OCI-LY1 (cell line): Measurements from ENCODE around the gene VWC2L.

ENCODE experiments used
- H2AFZ ChIP-seq: fragments of 200-600 bp; sonication (generic), shearing (Covaris generic); 2 replicates; pipeline ENCODE4 v1.6.0; 2014; ENCODE audit warnings: antibody characterized with exemption, mild to moderate bottlenecking, low read length
- H3F3A ChIP-seq: fragments of 200-600 bp; sonication (generic), shearing (Covaris generic); 2 replicates; pipeline ENCODE4 v1.6.0; 2014; ENCODE audit warnings: mild to moderate bottlenecking, antibody characterized with exemption, low read length, moderate library complexity; ENCODE audit not compliant: insufficient read depth
- H3K27ac ChIP-seq: fragments of 200-600 bp; sonication (generic); 2 replicates; pipeline ENCODE4 v1.5.1; 2014; ENCODE audit warnings: low read length, mixed run types, mild to moderate bottlenecking, low read depth; ENCODE audit not compliant: poor library complexity, severe bottlenecking
- H3K27me3 ChIP-seq: fragments of 200-600 bp; sonication (generic); 2 replicates; pipeline ENCODE4 v1.6.0; 2014; ENCODE audit warnings: antibody characterized with exemption, mild to moderate bottlenecking, low read length, moderate library complexity; ENCODE audit not compliant: insufficient read depth
- H3K36me3 ChIP-seq: fragments of 200-600 bp; sonication (generic); 2 replicates; pipeline ENCODE4 v1.6.1; 2014; ENCODE audit warnings: mild to moderate bottlenecking, antibody characterized with exemption, low read length, moderate library complexity, mixed read lengths; ENCODE audit not compliant: insufficient read depth
- H3K4me1 ChIP-seq: fragments of 200-600 bp; sonication (generic); 2 replicates; pipeline ENCODE4 v1.5.1; 2014; ENCODE audit warnings: mild to moderate bottlenecking, low read length, moderate library complexity; ENCODE audit not compliant: insufficient read depth, severe bottlenecking
- H3K4me2 ChIP-seq: fragments of 200-600 bp; sonication (generic), shearing (Covaris generic); 2 replicates; pipeline ENCODE4 v1.6.1; 2014; ENCODE audit warnings: low read length
- H3K4me3 ChIP-seq: fragments of 200-600 bp; sonication (generic); 2 replicates; pipeline ENCODE4 v1.5.1; 2014; ENCODE audit warnings: low read length, low read depth, mild to moderate bottlenecking, mixed read lengths; ENCODE audit not compliant: poor library complexity, severe bottlenecking
- H3K79me2 ChIP-seq: fragments of 200-600 bp; shearing (Covaris generic); 2 replicates; pipeline ENCODE4 v1.6.1; 2016; ENCODE audit warnings: mixed run types, low read length, mixed read lengths; ENCODE audit not compliant: insufficient read depth
- H3K9ac ChIP-seq: fragments of 200-600 bp; sonication (generic), shearing (Covaris generic); 2 replicates; pipeline ENCODE4 v1.6.1; 2014; ENCODE audit warnings: mild to moderate bottlenecking, low read length, mixed read lengths
- H3K9me2 ChIP-seq: fragments of 200-600 bp; sonication (generic), shearing (Covaris generic); 2 replicates; pipeline ENCODE4 v1.6.1; 2014; ENCODE audit warnings: low read depth, mild to moderate bottlenecking, low read length, mixed read lengths
- H3K9me3 ChIP-seq: fragments of 200-600 bp; shearing (Covaris generic); 2 replicates; pipeline ENCODE4 v1.6.1; 2014; ENCODE audit warnings: low read length, mixed read lengths
- H4K20me1 ChIP-seq: fragments of 200-600 bp; sonication (generic), shearing (Covaris generic); 2 replicates; pipeline ENCODE4 v1.6.0; 2016; ENCODE audit warnings: mild to moderate bottlenecking, low read length; ENCODE audit not compliant: insufficient read depth
- CTCF ChIP-seq: fragments of 200-600 bp; sonication (generic), shearing (Covaris generic); IDR thresholded peaks from 2 replicates; pipeline ENCODE4 v1.5.1; 2017; ENCODE audit warnings: mild to moderate bottlenecking, antibody characterized with exemption, low read length, moderate library complexity, mixed read lengths
- EZH2 ChIP-seq: fragments of 200-600 bp; sonication (generic), shearing (Covaris generic); IDR thresholded peaks from 2 replicates; pipeline ENCODE4 v1.8.0; 2017; ENCODE audit warnings: borderline replicate concordance, mixed run types, mild to moderate bottlenecking, antibody characterized with exemption, low read length, moderate library complexity, mixed read lengths

VWC2L gene

GRCh38 chr2:214378455-214379103, 32.3 kb upstream of the VWC2L start:
- Histone ChIP-seq H3K27ac (no peak overlapping the region), H3K79me2 (no peaks in the 10 kb centered on the region), H3K9ac (no peak overlapping the region), H3K4me1 (no peaks in the 10 kb centered on the region), H3K4me3 (no peak overlapping the region), H3K9me2 (no peaks in the 10 kb centered on the region), H2AFZ (no peak overlapping the region), H3K36me3 (no peaks in the 10 kb centered on the region), H3K4me2 (no peak overlapping the region), H4K20me1 (no peaks in the 10 kb centered on the region), H3F3A (no peaks in the 10 kb centered on the region), H3K27me3 (no peaks in the 10 kb centered on the region), H3K9me3 (no peaks in the 10 kb centered on the region)
- TF ChIP-seq CTCF (peak; percentile 39), EZH2 (no peak)

DNA sequence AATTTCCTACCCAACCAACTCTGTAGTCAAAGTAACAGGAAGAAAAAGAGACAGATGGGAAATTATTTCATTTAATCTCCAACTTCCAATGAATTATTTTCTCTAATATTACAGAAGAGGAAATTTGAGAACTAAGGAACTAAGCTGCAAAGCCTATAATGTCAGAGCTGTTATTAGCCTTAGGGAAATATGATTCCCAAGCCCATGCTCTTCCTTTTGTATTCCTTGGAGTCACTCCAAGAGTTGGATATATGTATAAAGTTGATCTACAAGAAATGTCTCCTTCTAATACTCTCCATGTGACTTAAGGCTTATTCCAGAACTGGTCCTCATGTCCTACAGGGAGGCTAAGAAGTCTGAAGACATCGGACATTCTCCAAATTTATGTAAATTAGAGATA, 31.6 kb upstream of the VWC2L start:
- no peak overlapping the region for H2AFZ ChIP-seq
- no peaks in the 10 kb centered on the region for H3K36me3 ChIP-seq
- H3K27ac ChIP-seq, result no peak overlapping the region
- TF ChIP-seq EZH2, result no peak
- no peak for TF ChIP-seq CTCF
- no peaks in the 10 kb centered on the region for H3K27me3 ChIP-seq
- H4K20me1 ChIP-seq, result no peaks in the 10 kb centered on the region
- no peaks in the 10 kb centered on the region for H3F3A ChIP-seq
- H3K79me2 ChIP-seq, result no peaks in the 10 kb centered on the region
- H3K9me3 ChIP-seq, result no peaks in the 10 kb centered on the region
- H3K4me2 ChIP-seq, result no peak overlapping the region
- no peaks in the 10 kb centered on the region for H3K9me2 ChIP-seq
- H3K4me3 ChIP-seq, result no peak overlapping the region
- no peaks in the 10 kb centered on the region for H3K4me1 ChIP-seq
- H3K9ac ChIP-seq, result no peak overlapping the region

GRCh38 chr2:214380681-214381080, 30.2 kb upstream of the VWC2L start:
- Histone ChIP-seq H2AFZ (no peak overlapping the region), H3K36me3 (no peaks in the 10 kb centered on the region), H3K9me2 (no peaks in the 10 kb centered on the region), H3K9ac (no peak overlapping the region), H3K79me2 (no peaks in the 10 kb centered on the region), H3K9me3 (no peaks in the 10 kb centered on the region), H4K20me1 (no peaks in the 10 kb centered on the region), H3K4me2 (no peak overlapping the region), H3K27ac (no peak overlapping the region), H3K4me1 (no peaks in the 10 kb centered on the region), H3K27me3 (no peaks in the 10 kb centered on the region), H3F3A (no peaks in the 10 kb centered on the region), H3K4me3 (no peak overlapping the region)
- no peak for TF ChIP-seq CTCF
- TF ChIP-seq EZH2, result no peak
